Body of pancreas (tissue), 4 donors: ENCODE results near the gene C1orf56. TPM values are rescaled to one million over a fixed set of nuclear protein-coding genes. Genes with fewer than 3 reads are reported as not detected.
A peak's percentile ranks its signal among the peaks of the same experiment; 100 is the strongest.

ENCODE experiments used
- ATAC-seq: fragments of 150-250 bp; one replicate; pipeline ENCODE4 v1.9.1; 2016
- DNase-seq, 4 donors: peaks; one replicate each; pipeline ENCODE4 v3.0.0-alpha.2; 2019
- H3K27ac ChIP-seq, 4 donors: fragments of 200-600 bp; sonication (generic); 1 replicate in 3 of 4; 2 replicates in 1 of 4; pipeline versions ENCODE4 v1.5.1 to v1.6.1; 2016 to 2019; ENCODE audit warnings: mild to moderate bottlenecking in 1 of 4, mixed read lengths in 1 of 4, moderate library complexity in 1 of 4
- H3K27me3 ChIP-seq, 2 donors: fragments of 200-600 bp; sonication (generic); one replicate each; pipeline ENCODE4 v1.6.0; 2016; ENCODE audit warnings: mild to moderate bottlenecking in 1 of 2
- H3K36me3 ChIP-seq, 2 donors: fragments of 200-600 bp; sonication (generic); replicated peaks in 1 of 2; 2 replicates each; pipeline ENCODE4 v1.5.1; 2016; ENCODE audit warnings: low read depth in 2 of 2; ENCODE audit not compliant: insufficient read depth in 1 of 2
- H3K4me1 ChIP-seq: fragments of 200-600 bp; sonication (generic); one replicate; pipeline ENCODE4 v1.6.0; 2016
- H3K4me3 ChIP-seq, 2 donors: fragments of 200-600 bp; sonication (generic); 1 replicate in 1 of 2; 2 replicates in 1 of 2; pipeline ENCODE4 v1.5.1; 2016 to 2019
- H3K9me3 ChIP-seq, 3 donors: fragments of 200-600 bp; sonication (generic); 1 replicate in 2 of 3; 2 replicates in 1 of 3; pipeline ENCODE4 v1.5.1; 2016
- POLR2A ChIP-seq, 3 donors: fragments of 450-650 bp; IDR thresholded peaks; one replicate each; pipeline ENCODE4 v1.6.1; 2016; ENCODE audit warnings: antibody characterized with exemption in 3 of 3, mild to moderate bottlenecking in 2 of 3
- WGBS, 2 donors: methylation state at CpG; one replicate each; pipeline ENCODE4 v1.1.5; 2017; 5-methylcytosine and 5-hydroxymethylcytosine counted together
- intact Hi-C: fragments of 100-400 bp; cut with DNase I; formaldehyde crosslinking; loops from one replicate; pipeline ENCODE4 v1.15.1; 2023
- total RNA-seq, 2 donors: library from RNA; depleted of rRNA; stranded (reverse); fragments of >200 nt; gene quantifications; one replicate each; pipeline ENCODE4 v1.1.0, GENCODE V29; 2016
- TF ChIP-seq, protein P1 (sequence below), 7 experiments: fragments of 450-650 bp in 4 of 7; fragments of 200-600 bp in 3 of 7; sonication (generic) in 3 of 7; IDR thresholded peaks; one replicate each; pipeline ENCODE4 v1.5.1; 2016 to 2019; ENCODE audit warnings: antibody characterized with exemption in 7 of 7

The C1orf56 gene
- total RNA-seq, 2 donors from 2014 or later = 5.7 to 6.9 TPM

DNA sequence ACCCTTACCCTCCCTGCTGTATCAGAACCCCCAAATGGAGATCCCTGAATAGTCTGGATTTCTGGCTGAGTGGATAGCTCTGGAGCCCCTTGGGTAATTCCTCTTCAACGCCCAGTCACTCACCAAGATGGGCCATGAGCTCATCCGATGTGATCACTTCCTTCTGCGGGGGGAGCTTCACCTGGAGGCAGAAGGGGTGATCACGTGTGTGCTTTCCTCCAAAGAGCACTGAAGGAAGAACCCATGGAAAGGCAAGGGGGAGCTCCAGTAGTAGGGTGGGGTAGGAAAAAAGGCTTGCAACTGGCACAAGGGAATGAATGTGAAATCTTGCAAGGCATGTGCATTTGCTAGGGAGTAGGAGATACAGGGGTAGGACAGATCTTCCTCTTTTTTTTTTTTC is 45.9 kb upstream of the C1orf56 start:
- no peak for TF ChIP-seq POLR2A (IDR thresholded peaks at IDR 0.05)
- TF ChIP-seq, protein P1, sequence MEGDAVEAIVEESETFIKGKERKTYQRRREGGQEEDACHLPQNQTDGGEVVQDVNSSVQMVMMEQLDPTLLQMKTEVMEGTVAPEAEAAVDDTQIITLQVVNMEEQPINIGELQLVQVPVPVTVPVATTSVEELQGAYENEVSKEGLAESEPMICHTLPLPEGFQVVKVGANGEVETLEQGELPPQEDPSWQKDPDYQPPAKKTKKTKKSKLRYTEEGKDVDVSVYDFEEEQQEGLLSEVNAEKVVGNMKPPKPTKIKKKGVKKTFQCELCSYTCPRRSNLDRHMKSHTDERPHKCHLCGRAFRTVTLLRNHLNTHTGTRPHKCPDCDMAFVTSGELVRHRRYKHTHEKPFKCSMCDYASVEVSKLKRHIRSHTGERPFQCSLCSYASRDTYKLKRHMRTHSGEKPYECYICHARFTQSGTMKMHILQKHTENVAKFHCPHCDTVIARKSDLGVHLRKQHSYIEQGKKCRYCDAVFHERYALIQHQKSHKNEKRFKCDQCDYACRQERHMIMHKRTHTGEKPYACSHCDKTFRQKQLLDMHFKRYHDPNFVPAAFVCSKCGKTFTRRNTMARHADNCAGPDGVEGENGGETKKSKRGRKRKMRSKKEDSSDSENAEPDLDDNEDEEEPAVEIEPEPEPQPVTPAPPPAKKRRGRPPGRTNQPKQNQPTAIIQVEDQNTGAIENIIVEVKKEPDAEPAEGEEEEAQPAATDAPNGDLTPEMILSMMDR (IDR thresholded peaks at IDR 0.05) = no peak
- Histone ChIP-seq H3K27ac (peak overlapping the region in 1 of 4 donors; percentile 33), H3K36me3 (peaks cover 15 to 31% of the 10 kb centered on the region in 2 donors), H3K27me3 (no peaks in the 10 kb centered on the region), H3K4me1 (peaks cover 44% of the 10 kb centered on the region), H3K4me3 (no peak overlapping the region), H3K9me3 (no peaks in the 10 kb centered on the region)
- WGBS, 2 donors = 80% methylated on average over 4 of the region's 4 CpGs
- no peak for ATAC-seq
- intact Hi-C loops = no loop called here
- DNase-seq = no peak

DNA sequence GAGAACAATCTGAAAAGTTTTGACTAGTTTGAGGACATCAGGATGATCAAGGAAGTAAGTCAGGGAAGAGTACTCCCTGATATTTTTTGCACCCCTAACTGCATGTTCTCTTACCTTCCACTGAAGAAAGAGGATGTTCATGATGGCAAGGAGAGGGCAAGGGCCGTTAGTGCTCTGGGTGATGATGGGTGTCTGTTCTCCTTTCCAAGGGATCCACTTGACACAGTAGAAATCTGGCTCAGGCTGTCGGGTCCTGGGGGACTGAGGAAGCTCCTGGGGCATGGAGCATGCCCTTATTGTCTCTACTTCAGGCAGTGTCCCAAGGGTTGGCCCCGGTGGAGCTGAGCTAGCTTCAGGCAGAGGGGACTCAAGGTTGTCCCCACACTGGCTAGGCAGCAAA is 45.5 kb upstream of the C1orf56 start:
- no peak overlapping the region for H3K4me3 ChIP-seq

DNA sequence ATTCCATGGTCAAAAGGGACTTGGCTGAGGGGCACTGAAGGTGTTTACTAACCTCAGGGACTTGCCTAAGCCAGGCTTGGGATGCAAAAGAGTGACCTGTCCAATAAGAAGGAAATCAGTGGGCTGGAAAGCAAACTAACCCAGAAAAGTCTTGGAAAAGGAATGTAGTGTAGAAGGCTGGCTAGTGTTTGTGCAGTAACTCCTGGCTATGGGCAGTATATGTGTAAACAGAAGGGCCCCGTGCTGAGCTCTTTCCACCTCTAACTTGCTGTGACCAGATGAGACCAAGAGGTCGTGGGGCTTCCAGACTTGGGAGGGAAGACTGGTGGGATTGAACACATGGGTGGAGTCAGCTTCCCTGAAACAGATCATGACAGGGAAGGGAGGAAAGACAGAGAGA is 44.9 kb upstream of the C1orf56 start:
- Histone ChIP-seq H3K27ac (peak overlapping the region in 3 of 4 donors; percentile 1 to 87 (median 33)), H3K27me3 (no peaks in the 10 kb centered on the region), H3K4me3 (no peak overlapping the region), H3K9me3 (no peaks in the 10 kb centered on the region), H3K4me1 (peaks cover 53% of the 10 kb centered on the region), H3K36me3 (peaks cover 15 to 21% of the 10 kb centered on the region in 2 donors)
- ATAC-seq (no peak), DNase-seq (no peak)
- TF ChIP-seq, protein P1 (IDR thresholded peaks at IDR 0.05) = no peak
- TF ChIP-seq POLR2A (IDR thresholded peaks at IDR 0.05) = no peak
- 23 to 31% methylated on average over 2 of the region's 2 CpGs for WGBS, 2 donors
- intact Hi-C loops = no loop called here

More for the DNA sequence above, 45.5 kb upstream of the C1orf56 start:
- H3K9me3 ChIP-seq = no peaks in the 10 kb centered on the region
- peaks cover 15 to 27% of the 10 kb centered on the region in 2 donors for H3K36me3 ChIP-seq
- H3K27ac ChIP-seq = peak overlapping the region in 2 of 4 donors; percentile 33 to 87
- no peak for DNase-seq
- peaks cover 47% of the 10 kb centered on the region for H3K4me1 ChIP-seq
- ATAC-seq = no peak
- no peak for TF ChIP-seq POLR2A (IDR thresholded peaks at IDR 0.05)
- TF ChIP-seq, protein P1 (IDR thresholded peaks at IDR 0.05) = no peak
- 70% methylated on average over 2 to 3 of the region's 3 CpGs for WGBS, 2 donors
- no peaks in the 10 kb centered on the region for H3K27me3 ChIP-seq
- intact Hi-C loops = no loop called here

DNA sequence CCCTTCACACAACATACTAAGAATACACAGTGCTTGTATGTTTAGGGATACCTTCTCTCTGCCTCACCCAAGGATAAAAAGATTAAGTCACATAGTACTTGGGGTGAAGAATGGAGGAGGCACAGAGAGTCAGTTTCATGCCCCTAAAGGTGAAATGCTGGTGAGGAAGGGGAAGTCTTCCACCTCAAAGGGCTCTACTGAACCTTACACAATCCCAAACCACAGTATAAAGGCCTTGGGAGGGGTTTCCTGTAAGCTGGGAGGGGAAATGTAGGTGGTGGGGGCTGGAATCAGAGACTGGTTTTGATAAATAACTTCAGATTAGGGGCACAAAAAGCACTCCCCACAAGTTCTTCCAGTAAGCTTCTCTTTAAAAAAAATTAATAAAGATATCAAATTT is 44.4 kb upstream of the C1orf56 start:
- intact Hi-C loops = no loop called here
- TF ChIP-seq, protein P1 (IDR thresholded peaks at IDR 0.05) = no peak
- no peak for TF ChIP-seq POLR2A (IDR thresholded peaks at IDR 0.05)
- no peak for DNase-seq
- Histone ChIP-seq H3K36me3 (peaks cover 15 to 16% of the 10 kb centered on the region in 2 donors), H3K27ac (peak overlapping the region in 3 of 4 donors; percentile 1 to 87 (median 33)), H3K27me3 (no peaks in the 10 kb centered on the region), H3K4me1 (peaks cover 58% of the 10 kb centered on the region), H3K9me3 (no peaks in the 10 kb centered on the region), H3K4me3 (no peak overlapping the region)
- no peak for ATAC-seq

DNA sequence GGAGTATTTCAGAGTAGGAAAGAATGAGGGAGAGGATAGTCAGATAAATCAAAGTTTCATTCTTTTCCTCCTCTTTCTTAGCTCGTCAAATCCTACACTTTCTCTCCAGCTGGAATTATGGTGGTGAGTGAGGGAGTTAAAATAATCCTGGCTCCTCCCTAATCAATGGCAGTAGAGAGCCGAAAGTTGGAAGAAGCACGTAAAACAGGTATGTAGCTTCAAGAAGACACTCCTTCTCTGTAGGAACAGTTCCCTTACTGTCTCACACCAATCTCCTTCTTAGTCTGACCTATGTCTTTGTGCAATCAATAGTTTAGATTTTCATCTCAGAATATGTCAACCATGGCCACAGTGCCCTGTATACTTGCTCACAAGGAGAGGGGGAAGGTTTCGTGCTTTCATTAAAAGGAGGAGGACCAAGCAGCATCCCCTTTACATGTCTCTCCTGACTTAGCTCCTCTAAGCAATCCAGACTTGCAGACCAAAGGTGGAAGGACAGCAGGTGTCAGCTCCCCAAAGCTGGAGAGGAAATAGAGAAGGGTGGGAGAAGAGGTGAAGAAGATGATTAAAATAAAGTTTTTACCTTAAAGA is 41.7 kb upstream of the C1orf56 start:
- Histone ChIP-seq H3K27me3 (no peaks in the 10 kb centered on the region), H3K9me3 (no peaks in the 10 kb centered on the region), H3K4me1 (peaks cover 66% of the 10 kb centered on the region), H3K36me3 (no peaks in the 10 kb centered on the region), H3K4me3 (peak overlapping the region; percentile 54 to 59), H3K27ac (peak overlapping the region; percentile 7 to 94 (median 86))
- TF ChIP-seq, protein P1 (IDR thresholded peaks at IDR 0.05) = no peak
- TF ChIP-seq POLR2A (IDR thresholded peaks at IDR 0.05) = no peak
- WGBS, 2 donors = 3 to 4% methylated on average over 4 of the region's 4 CpGs
- no peak for DNase-seq
- intact Hi-C loops = no loop called here
- no peak for ATAC-seq
